CD4-positive, alpha-beta T cell treated with Interferon alpha-2 for 1 hour (primary cell): Measurements from ENCODE around the gene CNIH2.

Experiments
- DNase-seq, 2 donors: peaks; one replicate each; pipeline ENCODE4 v3.0.0-alpha.2; 2020 to 2022

CNIH2 gene

GRCh38 chr11:66278363-66279091, 552 bp downstream of the CNIH2 start:
- peak; percentile 39 to 65 for DNase-seq

- DNase-seq, result no peak
Measured at GRCh38 chr11:66279092-66279734, 1.2 kb downstream of the CNIH2 start.

GRCh38 chr11:66280428-66280827, 2.5 kb downstream of the CNIH2 start:
- DNase-seq, result no peak

GRCh38 chr11:66281001-66281400, 3.0 kb downstream of the CNIH2 start:
- no peak for DNase-seq

GRCh38 chr11:66281776-66282467, 3.9 kb downstream of the CNIH2 start:
- no peak for DNase-seq

- DNase-seq, result peak; percentile 99 to 100
Measured at GRCh38 chr11:66282468-66283455, 4.8 kb downstream of the CNIH2 start.

- DNase-seq, result no peak
Measured at GRCh38 chr11:66283461-66284105, 5.6 kb downstream of the CNIH2 start.

GRCh38 chr11:66284526-66285078, 6.6 kb downstream of the CNIH2 start:
- no peak for DNase-seq

- DNase-seq, result no peak
Measured at GRCh38 chr11:66285250-66285947, 7.4 kb downstream of the CNIH2 start.

- no peak for DNase-seq
Measured at GRCh38 chr11:66286699-66287098, 8.7 kb downstream of the CNIH2 start.

- no peak for DNase-seq
Measured at GRCh38 chr11:66287211-66287888, 9.4 kb downstream of the CNIH2 start.

GRCh38 chr11:66287889-66288670, 10.1 kb downstream of the CNIH2 start:
- no peak for DNase-seq

- DNase-seq, result peak; percentile 99
Measured at GRCh38 chr11:66288671-66289547, 10.9 kb downstream of the CNIH2 start, which contains the start of gene YIF1A. TSS of gene YIF1A (minus strand) at chr11:66289143. CDS start at chr11:66288985, 158 bp downstream.

GRCh38 chr11:66289548-66290329, 11.8 kb downstream of the CNIH2 start:
- DNase-seq, result peak in 1 of 2 donors; percentile 84

- DNase-seq, result no peak
Measured at GRCh38 chr11:66290330-66290621, 12.3 kb downstream of the CNIH2 start.

- no peak for DNase-seq
Measured at GRCh38 chr11:66291303-66291705, 13.3 kb downstream of the CNIH2 start.

GRCh38 chr11:66291706-66292542, 13.9 kb downstream of the CNIH2 start, which contains the start of gene TMEM151A:
TSS of gene TMEM151A (plus strand) at chr11:66291894. CDS start at chr11:66292014, 120 bp downstream.
- DNase-seq, result no peak
